Measurements from ENCODE around the gene FAAP20. TPM values are rescaled to one million over a fixed set of nuclear protein-coding genes. Genes with fewer than 3 reads are reported as not detected.

FAAP20 gene
- total and polyA plus RNA-seq, 2 experiments from 2014 or later = 34.5 to 122 TPM

- Histone ChIP-seq H3F3A (ENCODE audit: insufficient read depth) (no peaks in the 10 kb centered on the region), H3K27me3 (replicated peaks; ENCODE audit: insufficient read depth) (no peaks in the 10 kb centered on the region), H3K4me1 (ENCODE audit: insufficient read depth) (no peaks in the 10 kb centered on the region), H3K4me3 (no peak overlapping the region), H3K9ac (no peak overlapping the region), H3K9me3 (ENCODE audit: low read depth) (no peaks in the 10 kb centered on the region), H3K27ac (no peak overlapping the region), H3K4me2 (ENCODE audit: unreplicated experiment) (no peak overlapping the region), H4K20me1 (ENCODE audit: insufficient read depth) (no peaks in the 10 kb centered on the region), H3K36me3 (ENCODE audit: low read depth) (no peaks in the 10 kb centered on the region), H3K79me2 (ENCODE audit: insufficient read depth) (no peaks in the 10 kb centered on the region), H3K9me2 (ENCODE audit: insufficient read depth) (no peaks in the 10 kb centered on the region), H2AFZ (no peak overlapping the region)
- 84 to 85% methylated on average over 18 of the region's 18 CpGs for WGBS, 2 experiments (ENCODE audit: low coverage in 1 of 2, low lambda C conversion rate in 2 of 2, missing lambda C conversion rate in 2 of 2)
- TF ChIP-seq EZH2phosphoT487 (IDR thresholded peaks at IDR 0.05; ENCODE audit: insufficient read depth, low read depth) = no peak
- no peak for TF ChIP-seq EZH2 (IDR thresholded peaks at IDR 0.05; ENCODE audit: insufficient read depth, poor library complexity, severe bottlenecking)
- DNase-seq = no peak
- in situ Hi-C loops (cut with MboI) = no loop called here
Observed at GRCh38 chr1:2159124-2159523, 35.4 kb downstream of the FAAP20 start.

- Histone ChIP-seq H3K36me3 (ENCODE audit: low read depth) (no peaks in the 10 kb centered on the region), H3K27ac (no peak overlapping the region), H3K9me3 (ENCODE audit: low read depth) (no peaks in the 10 kb centered on the region), H3F3A (ENCODE audit: insufficient read depth) (no peaks in the 10 kb centered on the region), H3K4me2 (ENCODE audit: unreplicated experiment) (no peak overlapping the region), H3K79me2 (ENCODE audit: insufficient read depth) (no peaks in the 10 kb centered on the region), H3K4me1 (ENCODE audit: insufficient read depth) (no peaks in the 10 kb centered on the region), H3K9ac (no peak overlapping the region), H4K20me1 (ENCODE audit: insufficient read depth) (no peaks in the 10 kb centered on the region), H3K9me2 (ENCODE audit: insufficient read depth) (no peaks in the 10 kb centered on the region), H2AFZ (no peak overlapping the region), H3K4me3 (no peak overlapping the region), H3K27me3 (replicated peaks; ENCODE audit: insufficient read depth) (no peaks in the 10 kb centered on the region)
- no peak for DNase-seq
- 72 to 79% methylated on average over 16 of the region's 16 CpGs for WGBS, 2 experiments (ENCODE audit: low coverage in 1 of 2, low lambda C conversion rate in 2 of 2, missing lambda C conversion rate in 2 of 2)
- TF ChIP-seq EZH2 (IDR thresholded peaks at IDR 0.05; ENCODE audit: insufficient read depth, poor library complexity, severe bottlenecking) (no peak), EZH2phosphoT487 (IDR thresholded peaks at IDR 0.05; ENCODE audit: insufficient read depth, low read depth) (no peak)
- in situ Hi-C loops (cut with MboI) = no loop called here
Observed at GRCh38 chr1:2158272-2158671, 36.3 kb downstream of the FAAP20 start.

GRCh38 chr1:2157856-2158255, 36.7 kb downstream of the FAAP20 start:
- H3K36me3 ChIP-seq (ENCODE audit: low read depth) = no peaks in the 10 kb centered on the region
- no peaks in the 10 kb centered on the region for H3K79me2 ChIP-seq (ENCODE audit: insufficient read depth)
- in situ Hi-C loops (cut with MboI) = no loop called here
- no peaks in the 10 kb centered on the region for H3K9me3 ChIP-seq (ENCODE audit: low read depth)
- H3K9ac ChIP-seq = no peak overlapping the region
- no peak overlapping the region for H2AFZ ChIP-seq
- no peaks in the 10 kb centered on the region for H4K20me1 ChIP-seq (ENCODE audit: insufficient read depth)
- no peak overlapping the region for H3K4me2 ChIP-seq (ENCODE audit: unreplicated experiment)
- no peak overlapping the region for H3K4me3 ChIP-seq
- 72 to 75% methylated on average over 16 to 19 of the region's 19 CpGs for WGBS, 2 experiments (ENCODE audit: low coverage in 1 of 2, low lambda C conversion rate in 2 of 2, missing lambda C conversion rate in 2 of 2)
- TF ChIP-seq EZH2phosphoT487 (IDR thresholded peaks at IDR 0.05; ENCODE audit: insufficient read depth, low read depth) = no peak
- no peak for TF ChIP-seq EZH2 (IDR thresholded peaks at IDR 0.05; ENCODE audit: insufficient read depth, poor library complexity, severe bottlenecking)
- no peak overlapping the region for H3K27ac ChIP-seq
- H3F3A ChIP-seq (ENCODE audit: insufficient read depth) = no peaks in the 10 kb centered on the region
- no peaks in the 10 kb centered on the region for H3K4me1 ChIP-seq (ENCODE audit: insufficient read depth)
- no peaks in the 10 kb centered on the region for H3K9me2 ChIP-seq (ENCODE audit: insufficient read depth)
- DNase-seq = no peak
- H3K27me3 ChIP-seq (replicated peaks; ENCODE audit: insufficient read depth) = no peaks in the 10 kb centered on the region

- Histone ChIP-seq H3K9me3 (ENCODE audit: low read depth) (no peaks in the 10 kb centered on the region), H3K4me3 (no peak overlapping the region), H2AFZ (no peak overlapping the region), H3K9ac (no peak overlapping the region), H3K4me1 (ENCODE audit: insufficient read depth) (no peaks in the 10 kb centered on the region), H3K27me3 (replicated peaks; ENCODE audit: insufficient read depth) (no peaks in the 10 kb centered on the region), H3K4me2 (ENCODE audit: unreplicated experiment) (no peak overlapping the region), H3K27ac (no peak overlapping the region), H3K79me2 (ENCODE audit: insufficient read depth) (no peaks in the 10 kb centered on the region), H4K20me1 (ENCODE audit: insufficient read depth) (no peaks in the 10 kb centered on the region), H3K36me3 (ENCODE audit: low read depth) (no peaks in the 10 kb centered on the region), H3F3A (ENCODE audit: insufficient read depth) (no peaks in the 10 kb centered on the region), H3K9me2 (ENCODE audit: insufficient read depth) (no peaks in the 10 kb centered on the region)
- in situ Hi-C loops (cut with MboI) = no loop called here
- TF ChIP-seq EZH2phosphoT487 (IDR thresholded peaks at IDR 0.05; ENCODE audit: insufficient read depth, low read depth) (no peak), EZH2 (IDR thresholded peaks at IDR 0.05; ENCODE audit: insufficient read depth, poor library complexity, severe bottlenecking) (no peak)
- no peak for DNase-seq
- WGBS, 2 experiments (ENCODE audit: low coverage in 1 of 2, low lambda C conversion rate in 2 of 2, missing lambda C conversion rate in 2 of 2) = 49 to 53% methylated on average over 9 of the region's 9 CpGs
Observed at GRCh38 chr1:2156866-2157265, 37.7 kb downstream of the FAAP20 start.

GRCh38 chr1:2155788-2156187, 38.8 kb downstream of the FAAP20 start:
- Histone ChIP-seq H3K4me3 (no peak overlapping the region), H3F3A (ENCODE audit: insufficient read depth) (no peaks in the 10 kb centered on the region), H3K9ac (no peak overlapping the region), H4K20me1 (ENCODE audit: insufficient read depth) (no peaks in the 10 kb centered on the region), H3K27ac (no peak overlapping the region), H3K36me3 (ENCODE audit: low read depth) (no peaks in the 10 kb centered on the region), H3K4me1 (ENCODE audit: insufficient read depth) (no peaks in the 10 kb centered on the region), H3K9me3 (ENCODE audit: low read depth) (no peaks in the 10 kb centered on the region), H3K79me2 (ENCODE audit: insufficient read depth) (no peaks in the 10 kb centered on the region), H3K4me2 (ENCODE audit: unreplicated experiment) (no peak overlapping the region), H2AFZ (no peak overlapping the region), H3K27me3 (replicated peaks; ENCODE audit: insufficient read depth) (no peaks in the 10 kb centered on the region), H3K9me2 (ENCODE audit: insufficient read depth) (no peaks in the 10 kb centered on the region)
- in situ Hi-C loops (cut with MboI) = no loop called here
- 19 to 20% methylated on average over 6 of the region's 6 CpGs for WGBS, 2 experiments (ENCODE audit: low coverage in 1 of 2, low lambda C conversion rate in 2 of 2, missing lambda C conversion rate in 2 of 2)
- no peak for TF ChIP-seq EZH2phosphoT487 (IDR thresholded peaks at IDR 0.05; ENCODE audit: insufficient read depth, low read depth)
- TF ChIP-seq EZH2 (IDR thresholded peaks at IDR 0.05; ENCODE audit: insufficient read depth, poor library complexity, severe bottlenecking) = no peak
- no peak for DNase-seq
